Left hindlimb (tissue), 1 donor: ENCODE measurements around the gene GP2.

ENCODE experiments used
- DNase-seq: peaks from one replicate; pipeline ENCODE4 v3.0.0-alpha.2; 2018

Gene GP2

DNA sequence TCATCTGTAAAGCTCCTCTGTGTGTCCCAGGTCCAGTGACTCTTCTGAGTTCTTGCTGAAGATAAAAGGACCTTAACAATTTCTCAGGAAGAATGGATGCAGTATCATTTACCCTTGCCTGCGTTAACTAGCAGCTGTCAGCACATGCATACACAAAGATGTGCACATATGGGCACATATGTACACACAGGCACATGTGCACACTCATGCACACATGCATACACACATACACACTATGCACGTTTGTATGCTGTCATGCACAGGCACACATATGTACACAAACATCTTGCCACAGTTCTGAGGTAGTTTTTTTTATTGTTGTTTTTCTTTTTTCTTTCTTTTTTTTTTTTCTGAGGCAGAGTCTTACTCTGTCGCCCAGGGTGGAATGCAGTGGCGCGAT, 24.9 kb downstream of the GP2 start:
- DNase-seq: no peak

DNA sequence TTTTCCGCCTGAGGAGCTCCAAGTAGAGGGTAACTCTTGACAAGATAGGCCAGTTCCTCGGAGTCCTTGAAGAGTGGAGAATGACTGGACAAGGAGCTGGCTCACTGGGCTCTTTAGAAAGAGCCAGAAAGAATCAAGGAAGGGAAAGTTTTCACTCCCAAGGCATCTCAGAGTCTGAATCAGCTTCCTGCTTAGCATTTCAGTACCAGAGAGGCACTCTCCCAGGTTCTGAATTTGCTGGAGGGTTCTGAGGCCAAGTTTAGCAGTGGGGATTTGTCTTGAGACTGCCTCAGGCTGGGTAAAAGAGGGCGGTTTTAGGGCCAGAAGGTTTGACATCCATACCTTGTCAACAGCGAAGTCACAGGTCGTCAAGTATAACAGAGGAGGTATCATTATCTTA, 25.5 kb downstream of the GP2 start:
- no peak for DNase-seq

- peak; percentile 37 for DNase-seq
Measured at GRCh38 chr16:20300312-20301097, 26.8 kb downstream of the GP2 start.

GRCh38 chr16:20298452-20298851, 28.9 kb downstream of the GP2 start:
- DNase-seq: no peak

DNA sequence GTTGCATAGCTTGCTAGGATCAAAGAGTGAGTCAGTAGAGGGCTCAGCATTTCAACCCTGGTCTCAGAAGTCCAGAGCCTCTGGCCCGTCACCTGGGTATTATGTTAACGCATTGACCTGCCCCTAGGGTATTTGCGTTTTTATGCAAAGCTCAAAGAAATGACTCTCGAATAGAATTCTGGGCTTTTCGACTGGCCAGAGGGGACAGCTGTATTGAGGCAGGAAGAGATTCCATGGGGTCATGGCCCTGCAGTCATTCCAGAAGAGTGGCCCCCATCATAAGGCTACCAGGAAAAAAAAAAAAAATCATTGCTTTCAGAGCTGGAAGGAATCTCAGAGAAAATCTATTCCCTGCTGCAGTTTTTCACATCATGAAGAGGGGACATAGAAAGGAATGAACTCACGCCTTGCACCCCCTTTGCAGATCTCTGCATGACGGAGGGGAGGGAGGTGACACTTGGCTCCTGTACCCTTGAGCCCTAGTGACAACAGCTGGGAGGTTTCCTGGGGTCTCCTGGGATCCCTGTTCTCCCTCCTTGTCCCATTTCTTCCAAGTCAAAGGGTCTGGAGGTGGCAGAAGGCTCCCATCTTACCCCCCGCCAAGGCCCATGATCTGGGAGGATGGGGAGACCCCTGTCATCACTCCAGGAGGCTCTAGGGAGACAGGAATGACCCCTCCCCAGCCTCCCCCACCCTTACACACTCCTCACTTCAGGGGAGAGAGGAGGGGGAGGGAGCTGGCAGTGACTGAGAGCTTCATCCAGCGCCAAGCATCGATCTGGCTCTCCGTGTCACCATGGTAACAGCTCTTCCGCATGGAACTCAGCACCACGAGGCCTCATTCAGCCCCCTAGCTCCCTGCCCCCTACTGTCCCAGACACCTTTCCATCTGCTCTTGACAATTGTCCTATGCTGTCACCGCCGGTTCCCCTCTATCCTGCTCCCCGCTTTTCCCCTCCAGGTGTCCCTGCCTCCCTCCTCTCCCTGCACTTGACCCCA, 35.8 kb downstream of the GP2 start:
- DNase-seq: no peak

DNA sequence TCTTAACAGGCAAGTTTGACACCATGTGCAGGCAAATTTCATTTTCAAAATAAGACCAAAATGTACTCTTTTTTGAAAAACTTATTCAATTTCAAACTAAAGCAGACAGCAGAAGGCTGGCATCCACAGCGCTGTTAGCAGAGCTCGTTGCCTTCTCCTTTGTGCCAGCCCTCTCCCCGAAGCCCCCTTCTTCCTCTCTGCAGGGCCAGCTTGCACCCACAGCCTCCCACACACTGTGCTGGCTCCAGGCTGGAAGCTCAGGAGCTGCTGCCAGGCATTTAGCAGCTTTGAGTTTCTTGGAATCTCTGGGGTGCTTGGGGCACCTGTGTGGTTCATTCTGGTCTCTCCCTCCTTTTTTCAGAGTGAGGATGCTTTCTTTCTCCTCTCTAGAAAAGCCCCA, 37.7 kb downstream of the GP2 start:
- no peak for DNase-seq

DNA sequence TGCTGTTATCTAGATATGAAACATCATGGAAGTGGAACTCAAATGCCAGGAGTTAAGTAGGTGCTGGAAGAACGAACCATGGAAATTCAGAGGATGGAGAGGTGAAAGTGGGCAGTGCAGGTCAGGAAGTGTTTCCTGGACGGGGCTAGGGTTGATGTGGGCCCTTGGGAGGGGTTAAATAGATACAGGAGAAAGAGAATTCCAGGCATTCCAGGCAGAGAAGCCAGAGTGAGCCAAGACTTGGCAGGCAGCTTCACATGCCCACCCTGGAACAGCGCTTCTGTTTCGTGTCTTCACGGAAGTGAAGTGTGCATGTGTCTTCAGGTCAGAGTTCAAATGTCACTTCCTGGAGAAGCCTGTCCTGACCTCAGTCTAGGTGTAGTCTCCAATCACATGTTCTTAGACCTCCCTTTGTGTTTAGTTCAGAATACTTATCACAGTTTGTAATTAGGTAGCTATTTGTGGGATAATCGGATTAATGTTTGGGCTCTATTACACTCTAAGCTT, 41.3 kb downstream of the GP2 start:
- no peak for DNase-seq

DNA sequence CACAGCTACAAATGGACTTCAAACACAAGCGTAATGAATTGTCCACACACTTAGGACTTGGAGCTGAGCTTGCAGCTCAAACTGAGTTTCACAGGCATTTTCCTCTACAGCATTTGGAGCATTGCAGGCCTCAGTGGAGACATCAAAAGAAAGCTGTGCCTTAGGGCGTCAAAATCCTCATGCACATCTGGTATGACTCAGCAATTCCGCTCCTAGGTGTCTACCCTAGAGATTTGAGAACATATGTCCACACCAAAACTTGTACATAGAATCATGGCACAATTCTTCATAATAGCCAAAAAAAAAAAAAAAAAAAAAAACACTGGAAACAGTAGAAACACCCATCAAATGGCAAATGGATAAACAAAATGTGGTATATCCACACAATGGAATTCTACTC, 47.1 kb downstream of the GP2 start:
- DNase-seq: no peak

DNA sequence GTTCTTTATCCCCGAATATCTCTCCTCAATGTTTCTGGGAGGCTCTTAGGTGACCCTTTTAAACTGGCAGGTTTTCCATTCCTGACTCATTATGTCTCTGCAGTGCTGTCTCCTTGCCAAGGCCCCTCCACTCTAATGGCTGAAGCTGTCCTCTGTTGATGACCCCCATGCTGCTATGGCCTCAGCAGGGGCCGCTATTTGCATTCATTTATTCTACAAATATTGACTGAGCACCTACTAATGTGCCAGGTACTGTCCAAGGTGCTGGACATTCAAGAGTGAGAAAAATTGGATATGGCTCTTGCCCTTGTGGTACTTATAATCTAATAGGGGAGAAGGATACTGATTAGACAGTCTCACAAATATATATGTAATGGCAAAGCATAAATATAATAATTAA, 55.4 kb downstream of the GP2 start:
- no peak for DNase-seq

GRCh38 chr16:20268409-20268808, 58.9 kb downstream of the GP2 start:
- no peak for DNase-seq

DNA sequence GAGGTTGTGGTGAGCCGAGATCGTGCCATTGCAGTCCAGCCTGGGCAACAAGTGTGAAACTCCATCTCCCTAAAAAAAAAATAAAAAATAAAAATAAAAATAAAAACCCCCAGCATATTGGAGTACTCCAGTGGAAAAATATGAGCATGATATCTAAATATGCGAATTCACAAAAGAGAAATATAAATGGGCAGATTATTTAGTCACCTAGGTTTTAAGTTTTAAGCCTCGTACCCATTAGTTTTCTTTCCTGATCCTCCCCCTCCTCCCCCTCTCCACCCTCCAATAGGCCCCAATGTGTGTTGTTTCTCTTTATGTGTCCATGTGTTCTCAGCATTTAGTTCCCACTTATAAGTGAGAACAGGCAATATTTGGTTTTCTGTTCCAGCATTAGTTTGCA, 62.3 kb downstream of the GP2 start:
- DNase-seq: no peak

DNA sequence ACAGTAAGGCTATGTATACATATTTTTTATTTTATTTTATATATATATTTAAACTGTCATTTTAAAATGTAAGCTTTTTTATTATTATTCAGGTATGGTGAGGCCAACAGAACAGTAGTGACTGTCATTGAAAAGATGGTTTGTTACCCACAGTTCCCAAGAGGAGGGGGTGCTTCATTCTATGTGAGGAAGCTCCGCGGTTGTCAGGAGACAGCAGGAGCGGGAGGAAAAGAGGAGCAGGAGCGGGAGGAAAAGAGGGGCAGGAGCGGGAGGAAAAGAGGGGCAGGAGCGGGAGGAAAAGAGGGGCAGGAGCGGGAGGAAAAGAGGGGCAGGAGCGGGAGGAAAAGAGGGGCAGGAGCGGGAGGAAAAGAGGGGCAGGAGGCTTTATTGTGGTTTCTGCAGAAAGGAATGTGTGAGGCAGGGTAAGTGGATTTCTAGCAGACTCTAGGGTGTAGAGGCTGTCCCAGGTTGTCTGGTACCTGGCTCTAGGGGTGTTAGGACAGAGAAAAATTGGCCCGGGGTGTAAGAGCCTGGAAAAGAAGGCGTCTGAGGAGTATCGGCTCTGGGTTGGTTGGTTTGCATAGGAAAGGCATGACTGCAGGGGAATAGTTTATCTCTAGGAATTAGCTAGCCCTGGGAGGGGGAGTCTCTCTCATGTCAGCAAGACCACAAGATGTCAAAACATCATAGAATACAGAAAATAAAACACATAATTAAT, 64.0 kb downstream of the GP2 start:
- DNase-seq: no peak

DNA sequence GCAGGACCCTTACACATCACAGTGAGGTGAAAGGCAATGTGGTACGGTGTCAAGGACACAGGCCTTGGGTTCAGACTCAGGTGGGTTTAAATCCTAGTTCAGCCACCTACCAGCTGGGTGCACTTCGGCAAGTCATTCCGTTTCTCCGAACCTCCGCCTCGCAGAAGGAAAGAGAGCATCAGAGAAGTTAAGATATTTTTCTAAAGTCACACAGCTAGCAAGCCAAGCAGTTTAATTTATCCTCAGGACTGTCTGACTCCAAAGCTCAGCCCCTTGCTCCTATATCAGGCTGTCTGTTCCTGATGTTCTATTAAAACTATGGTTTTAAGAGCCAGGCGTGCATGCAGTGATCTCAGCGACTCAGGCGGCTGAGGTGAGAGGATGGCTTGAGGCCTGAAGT, 65.1 kb downstream of the GP2 start:
- no peak for DNase-seq

DNA sequence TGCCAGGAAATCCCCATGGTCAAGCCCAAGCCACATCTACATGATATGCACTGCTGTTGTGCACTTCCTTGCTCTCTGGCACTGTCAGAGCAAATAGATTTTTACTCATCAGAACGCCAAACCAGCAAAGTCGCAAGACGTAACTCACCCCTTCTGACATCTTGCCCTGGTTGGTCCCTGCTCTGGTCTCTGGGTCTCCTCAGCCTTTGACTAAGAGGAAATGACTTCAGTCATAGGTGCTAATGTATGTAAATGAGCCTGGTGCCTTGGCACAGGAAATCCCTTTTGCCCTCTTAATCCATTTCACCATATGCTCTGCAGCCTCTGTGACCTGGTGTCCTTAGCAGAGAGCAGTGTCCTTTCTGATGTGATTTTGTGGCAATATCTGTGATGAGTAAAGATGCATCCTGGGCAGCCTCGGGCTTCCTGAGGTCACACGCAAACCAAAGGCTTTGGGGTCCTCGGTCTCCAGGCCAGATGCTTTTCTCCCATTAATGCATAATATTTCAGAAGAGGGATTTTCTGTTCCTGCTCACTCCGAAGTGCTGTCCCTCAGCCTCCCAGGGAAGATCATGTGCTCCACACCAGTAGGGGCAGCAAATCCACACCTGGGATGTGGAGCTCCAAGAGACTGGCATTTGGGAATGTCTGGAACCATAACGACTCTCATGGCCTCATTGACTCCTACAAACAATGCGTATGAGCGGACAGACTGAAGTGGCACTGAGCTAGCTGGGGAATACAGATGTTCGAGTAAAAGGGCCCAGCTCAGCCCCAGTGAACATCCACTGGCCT, 66.9 kb downstream of the GP2 start:
- no peak for DNase-seq
